ENCODE measurements around the gene PTTG1IP. TPM values are rescaled to one million over a fixed set of nuclear protein-coding genes. Genes with fewer than 3 reads are reported as not detected.

Gene PTTG1IP
- total RNA-seq, 2 donors from 2014 or later, result 216 to 244 TPM

- no peak for TF ChIP-seq POLR2AphosphoS5 (IDR thresholded peaks at IDR 0.05)
- TF ChIP-seq POLR2A (IDR thresholded peaks at IDR 0.05), result no peak
- no peak for TF ChIP-seq CTCF (IDR thresholded peaks at IDR 0.05)
- Histone ChIP-seq H3K9me3 (no peaks in the 10 kb centered on the region), H3K36me3 (peaks cover 5 to 6% of the 10 kb centered on the region in 2 donors), H3K27me3 (replicated peaks; ENCODE audit: insufficient read depth) (no peaks in the 10 kb centered on the region), H3K4me3 (no peak overlapping the region), H3K4me1 (replicated peaks) (peaks cover 12% of the 10 kb centered on the region), H3K27ac (no peak overlapping the region)
- intact Hi-C loops (cut with DNase I), result loop anchor here (5.0 kb wide), 1 partner anchor 128 kb away; no protein-coding TSS in a partner anchor
- no peak for DNase-seq (ENCODE audit: low spot score)
- 76% methylated on average over 6 of the region's 6 CpGs for WGBS
Observed at GRCh38 chr21:44804762-44805161, 68.7 kb downstream of the PTTG1IP start.

GRCh38 chr21:44803651-44804050 is 69.8 kb downstream of the PTTG1IP start:
- WGBS, result 57% methylated on average over 3 of the region's 3 CpGs
- H3K36me3 ChIP-seq, result peaks cover 5 to 6% of the 10 kb centered on the region in 2 donors
- H3K4me1 ChIP-seq (replicated peaks), result peaks cover 12% of the 10 kb centered on the region
- intact Hi-C loops (cut with DNase I), result loop anchor here (2.0 to 5.0 kb wide), 2 partner anchors 13 to 129 kb away; no protein-coding TSS in a partner anchor
- H3K27ac ChIP-seq, result no peak overlapping the region
- H3K9me3 ChIP-seq, result no peaks in the 10 kb centered on the region
- TF ChIP-seq POLR2AphosphoS5 (IDR thresholded peaks at IDR 0.05) (no peak), CTCF (IDR thresholded peaks at IDR 0.05) (no peak)
- DNase-seq (ENCODE audit: low spot score), result no peak
- no peak overlapping the region for H3K4me3 ChIP-seq
- H3K27me3 ChIP-seq (replicated peaks; ENCODE audit: insufficient read depth), result no peaks in the 10 kb centered on the region

- no peak for DNase-seq (ENCODE audit: low spot score)
Observed at GRCh38 chr21:44802396-44803153, 70.9 kb downstream of the PTTG1IP start.

GRCh38 chr21:44801468-44802395 is 71.8 kb downstream of the PTTG1IP start, which contains the start of gene UBE2G2:
TSS of gene UBE2G2 (minus strand) at chr21:44801820. CDS start at chr21:44801748, 72 bp downstream.
- Histone ChIP-seq H3K36me3 (peaks cover 0 to 4% of the 10 kb centered on the region in 2 donors), H3K4me1 (replicated peaks) (peaks cover 12% of the 10 kb centered on the region), H3K9me3 (no peaks in the 10 kb centered on the region), H3K27me3 (replicated peaks; ENCODE audit: insufficient read depth) (no peaks in the 10 kb centered on the region), H3K27ac (peak within 1 kb of the TSS; percentile 58 to 61), H3K4me3 (peak within 1 kb of the TSS; percentile 84 to 88)
- under 1% methylated on average over 43 of the region's 97 CpGs for WGBS
- intact Hi-C loops (cut with DNase I), result loop anchor here (2.0 to 5.0 kb wide), 3 partner anchors 15 to 131 kb away; no protein-coding TSS in a partner anchor
- TF ChIP-seq POLR2AphosphoS5 (IDR thresholded peaks at IDR 0.05) (peak; percentile 82), POLR2A (IDR thresholded peaks at IDR 0.05) (peak; percentile 39), CTCF (IDR thresholded peaks at IDR 0.05) (peak in 2 of 4 experiments; percentile 11 to 27)
- DNase-seq (ENCODE audit: low spot score), result peak; percentile 59

More at GRCh38 chr21:44802396-44803153, 70.9 kb downstream of the PTTG1IP start:
- peaks cover 12% of the 10 kb centered on the region for H3K4me1 ChIP-seq (replicated peaks)
- peaks cover 4 to 6% of the 10 kb centered on the region in 2 donors for H3K36me3 ChIP-seq
- intact Hi-C loops (cut with DNase I), result loop anchor here (2.0 to 5.0 kb wide), 2 partner anchors 14 to 130 kb away; no protein-coding TSS in a partner anchor
- peak overlapping the region in 1 of 2 donors; percentile 61 for H3K27ac ChIP-seq
- no peaks in the 10 kb centered on the region for H3K9me3 ChIP-seq
- H3K27me3 ChIP-seq (replicated peaks; ENCODE audit: insufficient read depth), result no peaks in the 10 kb centered on the region
- H3K4me3 ChIP-seq, result peak overlapping the region; percentile 84 to 88
- WGBS, result 21% methylated on average over 32 of the region's 32 CpGs
- TF ChIP-seq CTCF (IDR thresholded peaks at IDR 0.05), result no peak
- TF ChIP-seq POLR2A (IDR thresholded peaks at IDR 0.05), result no peak
- TF ChIP-seq POLR2AphosphoS5 (IDR thresholded peaks at IDR 0.05), result no peak

Data from prostate gland (tissue), 2 donors.